Measurements from ENCODE around the gene SGK1.
"Not testable (repeated sequence)": the region's sequence is repeated elsewhere in the genome, so short reads cannot be mapped to it uniquely, and the experiment has no call there.

The SGK1 gene

GRCh38 chr6:134193536-134194498 lies 124.1 kb downstream of the SGK1 start:
- FAIRE-seq: no peak

GRCh38 chr6:134192609-134193008 lies 125.3 kb downstream of the SGK1 start:
- DNase-seq (ENCODE audit: insufficient read length, low spot score); FAIRE-seq: not testable (repeated sequence)

More at GRCh38 chr6:134193536-134194498, 124.1 kb downstream of the SGK1 start:
- no peak for TF ChIP-seq CTCF (IDR thresholded peaks at IDR 0.05; ENCODE audit: insufficient read depth, missing control alignments)
- DNase-seq (ENCODE audit: insufficient read length, low spot score): no peak

GRCh38 chr6:134190883-134191282 lies 127.0 kb downstream of the SGK1 start:
- no peak for TF ChIP-seq CTCF (IDR thresholded peaks at IDR 0.05; ENCODE audit: insufficient read depth, missing control alignments)
- DNase-seq (ENCODE audit: insufficient read length, low spot score) (no peak), FAIRE-seq (no peak)

GRCh38 chr6:134187751-134188150 lies 130.2 kb downstream of the SGK1 start:
- no peak for DNase-seq (ENCODE audit: insufficient read length, low spot score)
- FAIRE-seq: no peak
- no peak for TF ChIP-seq CTCF (IDR thresholded peaks at IDR 0.05; ENCODE audit: insufficient read depth, missing control alignments)

GRCh38 chr6:134187154-134187553 lies 130.8 kb downstream of the SGK1 start:
- FAIRE-seq: no peak
- no peak for TF ChIP-seq CTCF (IDR thresholded peaks at IDR 0.05; ENCODE audit: insufficient read depth, missing control alignments)
- no peak for DNase-seq (ENCODE audit: insufficient read length, low spot score)

GRCh38 chr6:134186355-134186754 lies 131.6 kb downstream of the SGK1 start:
- no peak for DNase-seq (ENCODE audit: insufficient read length, low spot score)
- FAIRE-seq: no peak
- TF ChIP-seq CTCF (IDR thresholded peaks at IDR 0.05; ENCODE audit: insufficient read depth, missing control alignments): no peak

GRCh38 chr6:134185277-134185676 lies 132.6 kb downstream of the SGK1 start:
- DNase-seq (ENCODE audit: insufficient read length, low spot score): no peak
- no peak for FAIRE-seq
- TF ChIP-seq CTCF (IDR thresholded peaks at IDR 0.05; ENCODE audit: insufficient read depth, missing control alignments): no peak
